MCF 10A (cell line): ENCODE results near the gene GPRC5B. TPM values are rescaled to one million over a fixed set of nuclear protein-coding genes. Genes with fewer than 3 reads are reported as not detected.
A peak's percentile ranks its signal among the peaks of the same experiment; 100 is the strongest.

Experiments
- BruUV-seq: library from RNA; stranded (reverse); fragments of 400-500 nt; replicated peaks from 2 replicates; lab custom pipeline; 2021; lab: Mats Ljungman, UMichigan
- CTCF ChIA-PET: fragments of 300-600 bp; sonication (Branson Sonifier 250); formaldehyde crosslinking; extraction: SDS; loops from one replicate; lab custom pipeline; 2021; ENCODE audit warnings: antibody characterized with exemption, inconsistent platforms; lab: Yijun Ruan, JAX
- POLR2A ChIA-PET: fragments of 300-600, 350-650 bp; sonication (Branson Sonifier 250); formaldehyde crosslinking; extraction: SDS; loops from one replicate; lab custom pipeline; 2020; ENCODE audit warnings: antibody characterized with exemption, inconsistent platforms; lab: Yijun Ruan, JAX
- DNase-seq: peaks from one replicate; pipeline ENCODE4 v3.0.0-alpha.2; 2018; ENCODE audit not compliant: unreplicated experiment
- H3K27ac Mint-ChIP-seq: one replicate; pipeline ENCODE4 v1.8.0; 2022; ENCODE audit warnings: mild to moderate bottlenecking, low read depth, mixed read lengths; ENCODE audit not compliant: unreplicated experiment
- H3K27me3 Mint-ChIP-seq: one replicate; pipeline ENCODE4 v1.8.0; 2022; ENCODE audit warnings: mixed read lengths; ENCODE audit not compliant: insufficient read depth, unreplicated experiment
- H3K36me3 Mint-ChIP-seq: one replicate; pipeline ENCODE4 v1.8.0; 2022; ENCODE audit warnings: mild to moderate bottlenecking, moderate library complexity, mixed read lengths; ENCODE audit not compliant: insufficient read depth, unreplicated experiment
- H3K4me1 Mint-ChIP-seq: one replicate; pipeline ENCODE4 v1.8.0; 2022; ENCODE audit warnings: mixed read lengths; ENCODE audit not compliant: insufficient read depth, unreplicated experiment
- H3K4me3 Mint-ChIP-seq: one replicate; pipeline ENCODE4 v1.8.0; 2022; ENCODE audit warnings: mild to moderate bottlenecking, moderate library complexity, mixed read lengths; ENCODE audit not compliant: unreplicated experiment
- H3K9me3 Mint-ChIP-seq: one replicate; pipeline ENCODE4 v1.8.0; 2022; ENCODE audit warnings: mixed read lengths; ENCODE audit not compliant: unreplicated experiment
- intact Hi-C: fragments of 100-400 bp; cut with micrococcal nuclease; formaldehyde crosslinking; loops from 2 replicates; pipeline ENCODE4 v1.14.1; 2022
- total RNA-seq: library from RNA; stranded (reverse); gene quantifications from 2 replicates; pipeline ENCODE4 v1.2.3, GENCODE V29; 2022
- TF ChIP-seq, protein P1 (sequence below): fragments of 200-600 bp; IDR thresholded peaks from one replicate; pipeline ENCODE4 v1.8.0; 2022; ENCODE audit warnings: antibody characterized with exemption, mild to moderate bottlenecking; ENCODE audit not compliant: unreplicated experiment

The GPRC5B gene
- total RNA-seq, 1 experiment from 2014 or later = not detected

DNA sequence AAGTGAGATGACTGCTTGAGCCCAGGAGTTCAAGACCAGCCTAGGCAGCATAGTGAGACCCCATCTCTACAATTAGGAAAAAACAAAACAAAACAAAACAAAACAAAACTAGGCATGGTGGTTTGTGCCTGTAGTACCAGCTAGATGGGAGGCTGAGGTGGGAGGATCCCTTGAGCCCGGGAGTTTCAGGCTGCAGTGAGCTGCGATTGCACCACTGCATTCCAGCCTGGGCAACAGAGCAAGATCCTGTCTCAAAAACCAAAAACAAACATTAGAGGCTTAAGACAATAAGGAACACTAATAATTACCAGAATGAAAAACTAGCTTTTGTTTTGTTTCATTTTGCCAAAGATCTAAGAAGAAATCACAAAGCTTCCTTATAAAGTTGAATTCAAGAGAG is 69.2 kb downstream of the GPRC5B start:
- no peaks in the 10 kb centered on the region for H3K27me3 Mint-ChIP-seq
- H3K36me3 Mint-ChIP-seq = no peaks in the 10 kb centered on the region
- H3K4me1 Mint-ChIP-seq = peaks cover 6% of the 10 kb centered on the region
- POLR2A ChIA-PET = no interaction called here
- H3K9me3 Mint-ChIP-seq = peaks cover 8% of the 10 kb centered on the region
- DNase-seq = no peak
- H3K27ac Mint-ChIP-seq = no peak overlapping the region
- no TSS peak for BruUV-seq
- no peak overlapping the region for H3K4me3 Mint-ChIP-seq
- intact Hi-C loops = no loop called here
- CTCF ChIA-PET = interaction anchor here (1.0 kb wide), 1 partner anchor 92 kb away, joined by 3 read pairs; no protein-coding TSS in a partner anchor
- TF ChIP-seq, protein P1, sequence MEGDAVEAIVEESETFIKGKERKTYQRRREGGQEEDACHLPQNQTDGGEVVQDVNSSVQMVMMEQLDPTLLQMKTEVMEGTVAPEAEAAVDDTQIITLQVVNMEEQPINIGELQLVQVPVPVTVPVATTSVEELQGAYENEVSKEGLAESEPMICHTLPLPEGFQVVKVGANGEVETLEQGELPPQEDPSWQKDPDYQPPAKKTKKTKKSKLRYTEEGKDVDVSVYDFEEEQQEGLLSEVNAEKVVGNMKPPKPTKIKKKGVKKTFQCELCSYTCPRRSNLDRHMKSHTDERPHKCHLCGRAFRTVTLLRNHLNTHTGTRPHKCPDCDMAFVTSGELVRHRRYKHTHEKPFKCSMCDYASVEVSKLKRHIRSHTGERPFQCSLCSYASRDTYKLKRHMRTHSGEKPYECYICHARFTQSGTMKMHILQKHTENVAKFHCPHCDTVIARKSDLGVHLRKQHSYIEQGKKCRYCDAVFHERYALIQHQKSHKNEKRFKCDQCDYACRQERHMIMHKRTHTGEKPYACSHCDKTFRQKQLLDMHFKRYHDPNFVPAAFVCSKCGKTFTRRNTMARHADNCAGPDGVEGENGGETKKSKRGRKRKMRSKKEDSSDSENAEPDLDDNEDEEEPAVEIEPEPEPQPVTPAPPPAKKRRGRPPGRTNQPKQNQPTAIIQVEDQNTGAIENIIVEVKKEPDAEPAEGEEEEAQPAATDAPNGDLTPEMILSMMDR = no peak

DNA sequence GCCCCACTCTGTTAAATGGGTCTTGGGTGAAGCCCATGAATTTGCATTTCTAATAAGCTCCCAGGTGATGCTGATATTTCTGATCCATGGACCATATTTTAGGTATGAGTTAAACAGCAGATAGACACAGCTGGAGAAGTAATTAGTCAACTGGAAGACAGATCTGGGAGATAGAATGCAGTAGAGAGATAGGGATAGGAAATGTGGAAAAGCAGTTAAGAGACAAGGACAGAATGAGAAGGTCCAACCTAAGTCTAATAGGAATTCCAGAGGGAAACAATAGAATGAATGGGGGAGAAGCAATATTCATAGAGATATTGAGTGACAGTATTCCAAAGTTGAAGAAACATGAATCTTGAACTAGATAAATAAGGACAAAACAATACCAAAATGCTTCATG is 71.7 kb downstream of the GPRC5B start:
- no peak for DNase-seq
- Mint-ChIP-seq H3K4me1 (peaks cover 6% of the 10 kb centered on the region), H3K4me3 (no peak overlapping the region), H3K27me3 (no peaks in the 10 kb centered on the region), H3K27ac (no peak overlapping the region), H3K9me3 (peaks cover 8% of the 10 kb centered on the region), H3K36me3 (no peaks in the 10 kb centered on the region)
- intact Hi-C loops = no loop called here
- POLR2A ChIA-PET = no interaction called here
- CTCF ChIA-PET = interaction anchor here (0.6 kb wide), 1 partner anchor 382 kb away, joined by 3 read pairs; no protein-coding TSS in a partner anchor
- TF ChIP-seq, protein P1 = no peak
- no TSS peak for BruUV-seq

GRCh38 chr16:19810817-19811731 is 73.6 kb downstream of the GPRC5B start:
- DNase-seq = peak; percentile 22
- no TSS peak for BruUV-seq
- ChIA-PET CTCF (interaction anchor here (0.6 to 1.2 kb wide), 2 partner anchors 39 to 97 kb away, joined by 3 read pairs; no protein-coding TSS in a partner anchor), POLR2A (no interaction called here)
- Mint-ChIP-seq H3K27ac (no peak overlapping the region), H3K4me1 (peaks cover 6% of the 10 kb centered on the region), H3K4me3 (no peak overlapping the region), H3K36me3 (no peaks in the 10 kb centered on the region), H3K27me3 (no peaks in the 10 kb centered on the region), H3K9me3 (peaks cover 8% of the 10 kb centered on the region)
- intact Hi-C loops = no loop called here
- TF ChIP-seq, protein P1 = no peak

DNA sequence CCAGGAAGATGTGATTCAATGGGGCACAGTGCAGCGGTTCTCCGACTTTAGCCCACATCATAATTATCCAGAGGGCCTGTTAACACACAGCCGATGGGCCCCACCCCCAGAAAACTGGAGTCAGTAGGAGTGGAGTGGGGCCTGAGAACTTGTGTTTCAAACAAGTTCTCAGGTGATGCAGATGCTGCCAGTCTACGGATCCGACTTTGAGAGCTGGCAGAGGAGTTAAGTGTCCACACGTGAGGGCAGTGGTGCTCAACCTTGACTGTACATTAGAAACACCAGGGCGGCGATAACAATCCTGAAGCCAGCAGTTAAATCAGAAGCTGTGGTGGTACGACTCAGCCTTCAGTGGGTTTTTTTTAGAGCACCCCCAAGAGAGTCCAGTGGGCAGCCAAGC is 75.0 kb downstream of the GPRC5B start:
- H3K9me3 Mint-ChIP-seq = peaks cover 8% of the 10 kb centered on the region
- no peaks in the 10 kb centered on the region for H3K36me3 Mint-ChIP-seq
- H3K27ac Mint-ChIP-seq = no peak overlapping the region
- DNase-seq = no peak
- no peak overlapping the region for H3K4me3 Mint-ChIP-seq
- no TSS peak for BruUV-seq
- H3K4me1 Mint-ChIP-seq = peaks cover 6% of the 10 kb centered on the region
- intact Hi-C loops = no loop called here
- TF ChIP-seq, protein P1 = no peak
- H3K27me3 Mint-ChIP-seq = no peaks in the 10 kb centered on the region
- ChIA-PET POLR2A (no interaction called here), CTCF (no interaction called here)
